Activated CD4-positive, alpha-beta T cell treated with anti-CD3 and anti-CD28 coated beads, Interleukin-2, amount 50 U/mL, for 16 hours (primary cell): ENCODE measurements around the gene SEMA5A.

Experiments
- DNase-seq: peaks from one replicate; pipeline ENCODE4 v3.0.0-alpha.2; 2020

Gene SEMA5A

DNA sequence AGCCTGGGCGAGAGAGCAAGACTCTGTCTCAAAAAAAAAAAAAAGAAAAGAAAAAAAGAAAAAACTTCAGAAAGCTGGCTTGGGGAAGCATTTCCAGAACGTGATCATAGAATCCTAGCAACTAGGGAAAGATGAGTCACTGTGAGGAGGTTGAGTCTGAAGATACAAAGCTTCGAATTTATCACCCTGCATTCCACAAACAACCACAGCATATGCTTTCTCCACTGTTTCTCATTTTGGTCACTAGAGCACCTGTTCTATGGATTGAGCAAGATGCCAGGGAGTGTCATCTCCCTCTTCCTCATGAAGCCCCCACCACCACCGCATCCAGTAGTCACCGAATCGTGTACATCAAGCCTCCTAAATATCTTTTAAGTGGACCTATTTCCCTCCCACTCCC is 37.9 kb downstream of the SEMA5A start:
- no peak for DNase-seq

DNA sequence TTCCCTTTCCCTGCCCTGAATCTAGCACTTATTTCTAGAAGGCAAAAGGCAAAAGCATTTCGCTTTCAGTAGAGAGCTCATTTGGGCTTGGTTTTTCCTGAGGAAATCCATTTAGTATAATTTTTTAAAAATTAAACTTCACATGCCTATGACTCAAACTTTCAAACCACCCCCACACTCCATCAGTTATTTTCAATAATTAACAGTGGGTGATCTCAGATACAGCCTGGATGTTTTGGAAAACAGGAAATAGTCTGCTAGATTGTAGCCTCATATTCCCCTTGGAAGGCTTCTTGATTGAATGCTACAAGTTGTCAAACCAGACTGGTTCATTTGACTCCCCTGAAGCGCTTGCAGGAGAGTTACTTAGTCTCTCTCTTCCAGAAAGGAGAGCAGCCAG is 40.6 kb downstream of the SEMA5A start:
- DNase-seq = no peak

DNA sequence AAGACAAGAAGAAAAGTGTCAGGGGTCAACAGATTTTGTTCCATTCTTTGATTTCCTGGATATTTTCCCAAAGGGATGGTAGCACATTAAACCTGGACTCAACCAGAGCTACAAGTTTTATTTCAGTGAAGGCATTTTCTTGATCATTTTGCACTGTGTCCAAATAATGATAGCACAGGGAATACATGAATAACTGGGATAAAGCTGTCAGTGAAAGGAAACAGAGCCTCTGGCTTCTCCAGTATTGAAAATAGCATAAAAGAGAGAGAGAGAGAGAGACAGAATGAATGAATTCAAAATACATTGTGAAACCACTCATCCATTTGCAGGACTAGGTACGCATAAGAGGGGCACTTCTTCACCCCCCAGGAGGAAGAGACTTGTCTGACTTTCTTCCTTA is 43.0 kb downstream of the SEMA5A start:
- no peak for DNase-seq

DNA sequence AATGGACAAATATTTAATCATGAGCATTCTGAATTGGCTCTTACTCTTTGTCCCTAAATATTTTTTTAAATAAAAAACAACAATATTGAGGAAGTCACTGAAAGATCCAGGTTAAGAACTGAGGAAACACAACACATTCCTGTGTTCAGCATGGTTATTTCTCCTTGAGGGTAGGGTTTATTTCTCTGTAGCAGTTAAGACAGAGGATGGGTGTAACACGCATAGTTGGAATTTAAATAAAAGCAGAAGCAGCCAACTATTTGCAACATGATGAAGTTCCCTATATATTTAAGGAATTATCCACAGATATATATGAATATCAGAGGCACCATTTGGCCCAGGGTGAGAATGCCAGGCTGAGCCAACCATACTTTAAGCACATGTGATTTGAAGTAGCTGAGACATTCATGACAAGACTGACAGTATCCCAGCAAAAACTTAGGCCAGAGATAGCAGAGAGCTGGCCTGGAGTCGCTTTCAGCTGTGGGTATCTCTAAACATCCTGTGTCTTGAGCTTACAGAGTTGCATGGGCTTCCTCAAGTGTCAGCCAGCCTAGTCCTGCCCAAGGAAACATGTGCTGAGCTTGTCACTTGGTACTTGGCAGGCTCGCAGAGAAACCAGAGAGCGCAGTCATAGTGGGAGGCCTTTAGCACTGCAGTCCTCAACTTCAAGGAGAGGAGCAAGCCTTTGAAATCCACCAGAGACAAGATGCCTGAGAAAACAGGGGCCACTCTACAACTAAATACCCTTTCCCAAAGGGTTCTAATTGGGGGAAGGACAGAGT is 43.6 kb downstream of the SEMA5A start:
- DNase-seq = no peak

DNA sequence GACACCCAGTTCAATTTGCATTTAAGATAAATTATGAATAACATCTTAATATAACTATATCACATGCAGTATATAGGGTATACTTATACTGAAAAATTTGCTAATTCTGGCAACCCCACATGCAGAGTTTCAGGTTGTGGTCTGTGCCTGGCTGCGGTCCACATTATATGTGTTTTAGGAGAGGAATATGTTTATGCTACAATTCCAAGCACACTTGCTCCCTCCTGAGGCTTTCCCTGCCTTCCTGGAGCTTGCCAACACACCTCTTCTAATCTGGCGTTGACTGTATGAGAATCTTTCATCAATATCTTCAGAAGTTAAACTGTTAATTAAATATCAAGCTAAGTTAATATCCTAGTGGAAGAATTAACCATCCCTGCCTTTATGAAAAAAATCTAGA is 45.2 kb downstream of the SEMA5A start:
- DNase-seq = no peak

DNA sequence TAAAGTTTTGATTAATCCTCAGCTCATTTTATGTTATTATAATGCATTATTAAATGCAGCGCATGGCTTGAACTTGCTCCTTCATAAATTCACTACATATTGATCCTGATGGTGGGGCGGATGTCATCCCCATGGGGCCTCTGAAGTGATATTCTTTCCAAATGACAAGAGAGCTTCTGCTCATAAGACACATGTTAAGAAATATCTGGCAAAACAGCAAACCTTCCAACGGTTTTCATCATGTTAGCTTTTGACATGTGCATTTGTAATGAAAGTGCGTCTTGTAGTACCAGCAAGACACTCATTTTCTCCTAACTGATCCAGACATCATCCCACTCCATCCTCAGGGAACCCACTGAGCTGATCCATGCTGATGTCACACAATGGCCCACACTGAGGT is 45.7 kb downstream of the SEMA5A start:
- no peak for DNase-seq

DNA sequence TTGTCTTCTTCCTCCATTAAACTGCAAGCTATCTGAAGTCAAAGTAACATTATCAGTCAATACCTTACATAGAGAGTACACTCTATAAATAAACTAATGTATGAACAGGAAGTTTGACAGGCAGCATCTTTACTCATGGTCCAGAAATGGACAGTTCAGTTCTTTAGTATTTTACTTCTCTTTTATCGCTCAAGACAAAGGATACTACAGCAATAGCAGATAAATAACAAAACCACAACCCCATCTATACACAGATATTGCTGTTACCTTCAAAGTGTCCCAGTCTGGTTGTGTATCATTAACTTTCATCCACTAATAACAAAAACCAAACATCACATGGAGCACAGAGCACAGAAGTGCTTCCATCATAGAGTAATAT is 46.4 kb downstream of the SEMA5A start:
- DNase-seq = no peak

DNA sequence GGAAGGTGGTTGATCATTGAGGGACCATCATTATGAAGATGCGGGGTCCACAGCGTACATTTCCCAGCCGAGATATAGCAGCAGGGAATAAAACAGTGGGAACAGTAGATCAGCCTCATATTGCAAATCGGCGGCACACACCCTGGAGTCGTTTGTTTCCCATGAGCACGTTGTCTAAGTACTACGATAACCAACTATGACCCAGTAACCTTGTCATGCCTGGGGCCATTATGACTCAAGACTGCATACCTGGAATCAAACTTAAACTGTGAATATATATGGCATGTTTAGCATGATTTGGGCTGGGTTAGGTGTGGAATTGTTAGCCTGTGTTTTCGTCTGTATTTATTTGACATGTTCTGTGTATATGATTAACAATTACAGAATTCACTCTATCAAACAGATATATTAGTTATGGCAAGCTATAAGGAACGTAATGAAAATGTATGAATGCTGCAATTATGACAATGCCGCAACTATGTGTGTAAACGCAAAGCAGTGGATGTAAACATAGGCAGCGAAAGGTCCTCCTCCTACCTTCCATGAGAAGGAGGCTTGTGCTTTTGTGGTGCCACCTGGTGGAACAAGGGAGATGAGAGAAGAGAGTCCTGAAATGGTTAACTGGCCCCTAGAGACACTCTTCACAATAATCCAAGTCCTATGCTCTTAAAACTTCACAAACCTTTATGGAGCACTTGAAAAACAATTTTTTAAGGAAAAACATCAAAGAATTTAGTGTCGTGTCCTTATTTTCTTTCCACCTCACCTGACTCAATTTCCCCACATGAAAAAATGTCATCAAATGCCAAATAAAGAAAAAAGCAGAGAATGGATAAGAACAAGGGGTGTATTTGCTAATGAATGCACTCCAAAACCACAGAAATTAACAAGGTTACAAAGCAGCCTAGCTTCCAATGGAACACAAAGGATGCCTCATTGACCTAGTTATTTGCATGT is 47.1 kb downstream of the SEMA5A start:
- DNase-seq = no peak

DNA sequence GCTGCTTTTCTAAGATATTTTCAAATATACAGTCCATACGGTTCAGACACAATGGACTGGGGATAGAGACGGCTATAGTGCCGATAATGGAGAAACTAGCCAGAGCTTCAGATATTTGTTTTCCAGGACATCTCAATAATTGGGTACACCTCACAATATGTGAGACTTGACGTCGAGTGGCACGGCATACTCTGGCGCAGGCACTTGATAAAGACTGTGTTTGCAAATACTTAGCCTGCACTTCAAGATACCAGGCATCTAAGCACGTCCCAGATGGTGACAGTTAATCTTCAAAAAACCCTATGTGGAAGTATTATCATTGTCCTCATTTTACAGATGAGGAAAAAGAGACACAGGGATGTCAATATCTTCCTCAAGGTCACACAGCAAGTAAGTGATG is 48.5 kb downstream of the SEMA5A start:
- no peak for DNase-seq

DNA sequence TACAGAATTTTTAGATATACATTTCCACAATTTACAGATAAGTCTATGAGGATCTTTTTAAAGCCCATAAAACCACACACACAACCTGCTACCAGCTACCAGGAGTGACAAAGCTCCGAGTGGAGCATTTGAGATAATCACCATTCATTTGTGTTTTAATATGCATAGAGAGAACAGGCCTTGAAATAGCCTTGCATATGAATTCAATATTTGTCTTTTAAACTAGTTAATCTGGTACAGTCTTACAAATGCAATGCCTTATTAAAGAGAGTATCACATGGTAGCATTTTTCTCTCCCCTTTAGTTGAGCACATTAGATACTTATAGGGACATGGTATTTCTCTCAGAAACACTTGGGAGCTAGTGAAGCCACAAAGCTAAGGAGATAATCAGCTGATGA is 49.1 kb downstream of the SEMA5A start:
- no peak for DNase-seq

DNA sequence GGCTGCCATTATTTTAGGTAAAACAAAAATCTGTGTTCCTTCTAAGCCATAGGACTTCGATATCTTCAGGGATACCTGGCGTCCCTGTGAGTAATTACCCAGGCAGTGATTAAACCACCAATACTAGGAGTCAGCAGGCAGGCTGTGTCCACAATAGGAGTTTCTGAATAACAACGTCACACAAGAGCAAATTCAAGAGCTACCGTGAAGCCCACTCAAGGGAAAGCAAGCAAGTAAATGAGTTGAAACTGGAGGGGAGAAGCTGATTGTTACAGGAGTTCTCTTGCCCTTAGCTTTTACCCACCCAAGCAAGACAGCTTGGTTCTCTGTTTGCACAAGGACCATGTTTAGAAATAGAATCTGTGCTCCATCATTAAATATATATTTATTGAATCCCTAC is 50.8 kb downstream of the SEMA5A start:
- DNase-seq = no peak

DNA sequence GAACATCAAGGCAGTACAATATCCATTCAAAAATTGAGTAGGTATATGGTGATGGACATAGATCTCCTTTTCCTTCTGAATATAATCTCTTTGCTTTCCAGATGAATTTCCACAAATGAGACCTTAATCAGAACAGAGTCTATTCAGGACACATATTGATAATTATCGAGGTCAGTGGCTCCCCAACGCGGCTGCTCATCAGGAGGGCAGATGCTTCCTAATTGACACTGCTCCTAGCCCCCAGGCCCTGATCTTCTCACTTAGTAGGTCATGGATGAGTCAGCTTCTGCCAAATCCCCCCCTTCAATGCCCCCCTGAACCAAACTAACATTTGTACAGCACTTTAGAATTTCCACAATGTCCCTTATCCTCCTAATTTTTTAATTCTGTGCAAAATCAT is 51.6 kb downstream of the SEMA5A start:
- DNase-seq = no peak

DNA sequence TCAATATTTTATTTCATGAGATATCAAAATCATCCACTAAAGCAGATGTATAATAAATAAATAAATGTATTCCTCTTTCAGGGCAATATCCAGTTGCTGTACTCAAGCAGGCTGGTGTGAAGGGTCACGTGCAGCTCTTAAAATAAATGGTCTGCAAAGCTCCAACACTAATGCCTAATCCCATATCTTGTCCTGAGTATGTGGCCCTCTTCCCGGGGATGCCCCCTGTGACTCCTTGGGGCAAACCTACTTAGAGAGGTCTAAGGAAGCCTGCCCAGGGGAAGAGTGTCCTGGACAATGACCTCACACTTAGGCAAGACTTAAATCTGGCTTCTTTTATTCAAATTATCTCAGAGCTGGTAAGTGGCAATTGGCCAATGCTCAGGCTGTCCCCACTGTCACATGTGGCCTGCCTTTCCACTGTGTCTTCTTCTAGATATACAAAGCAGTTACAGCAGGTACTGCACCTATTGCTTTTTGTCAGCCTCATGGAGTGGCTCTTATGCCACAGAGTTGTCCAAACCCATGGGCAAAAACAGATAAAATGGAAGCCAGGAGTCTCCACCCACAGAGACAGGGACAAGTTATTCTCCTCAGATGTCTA is 55.3 kb downstream of the SEMA5A start:
- no peak for DNase-seq

DNA sequence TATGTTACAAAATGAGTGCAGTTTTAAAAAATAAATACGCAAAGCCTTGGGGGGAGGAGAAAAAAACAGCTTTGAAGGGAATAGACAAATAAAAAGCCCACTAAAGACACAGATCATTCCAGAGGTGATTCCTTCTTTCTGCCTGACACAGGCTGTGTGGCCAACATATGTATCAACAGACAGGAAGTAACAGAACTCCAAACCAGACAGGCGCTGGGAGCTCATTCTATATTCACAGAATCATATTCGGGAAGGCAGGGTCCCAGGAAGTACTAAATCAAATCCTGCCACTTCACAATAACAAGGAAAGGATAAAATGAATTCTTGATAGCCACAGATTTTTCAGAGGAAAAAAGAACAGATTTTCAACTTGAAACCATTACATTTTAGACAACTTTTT is 62.1 kb downstream of the SEMA5A start:
- DNase-seq = no peak

DNA sequence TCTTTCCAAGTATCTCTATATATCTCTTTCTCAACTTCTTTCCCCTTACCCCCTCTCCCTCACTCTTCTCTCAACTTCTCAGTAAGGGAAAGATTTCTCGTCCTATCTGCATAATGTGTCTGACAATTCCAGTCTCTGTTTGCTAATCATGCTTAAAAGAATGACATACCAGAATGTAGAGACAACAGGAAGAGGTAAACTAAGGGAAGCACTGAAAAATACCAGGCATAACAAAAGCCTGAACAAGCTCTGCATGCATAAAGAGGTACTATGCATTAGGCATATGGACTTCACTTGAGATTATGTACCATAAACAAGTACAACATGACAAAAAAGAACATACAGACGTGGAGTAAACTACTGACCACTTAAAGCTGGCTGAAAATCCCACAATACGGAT is 62.6 kb downstream of the SEMA5A start:
- no peak for DNase-seq

DNA sequence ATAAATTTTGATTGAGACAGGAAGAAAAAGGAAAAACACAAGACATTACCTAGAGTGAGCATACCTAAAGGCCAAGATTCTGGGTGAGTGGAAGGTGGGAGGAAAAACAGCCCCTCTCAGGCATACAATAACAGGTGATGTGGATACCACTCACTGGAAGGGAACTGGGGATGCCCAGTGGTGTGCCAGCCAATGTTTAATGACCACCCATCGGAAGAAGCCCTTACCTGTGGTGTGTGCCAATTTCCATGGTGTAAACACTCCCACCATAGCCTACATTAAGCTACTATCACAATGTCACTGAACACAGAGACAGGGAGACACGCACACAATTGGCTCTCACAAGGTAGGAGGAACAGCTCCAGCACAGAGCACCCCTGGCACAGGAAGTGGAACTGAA is 63.5 kb downstream of the SEMA5A start:
- DNase-seq = no peak

DNA sequence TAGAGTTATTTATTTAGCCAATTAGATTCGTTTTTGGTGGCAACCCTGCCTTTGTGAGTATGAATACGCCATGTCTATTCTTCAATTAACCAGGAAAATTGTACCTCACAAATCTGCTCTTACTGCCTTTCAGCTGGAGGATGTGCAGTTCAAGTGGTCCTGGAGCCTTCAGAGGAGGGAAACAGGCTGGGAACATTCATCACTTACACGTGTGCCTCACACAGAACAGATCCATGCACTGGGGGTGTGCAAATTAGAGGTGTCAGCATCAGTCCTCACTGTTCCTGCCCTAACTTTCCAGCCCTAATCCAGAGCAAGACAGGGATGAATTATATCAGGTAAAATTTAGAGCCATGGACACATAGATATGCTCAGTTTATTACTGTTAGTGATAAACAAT is 65.4 kb downstream of the SEMA5A start:
- no peak for DNase-seq

DNA sequence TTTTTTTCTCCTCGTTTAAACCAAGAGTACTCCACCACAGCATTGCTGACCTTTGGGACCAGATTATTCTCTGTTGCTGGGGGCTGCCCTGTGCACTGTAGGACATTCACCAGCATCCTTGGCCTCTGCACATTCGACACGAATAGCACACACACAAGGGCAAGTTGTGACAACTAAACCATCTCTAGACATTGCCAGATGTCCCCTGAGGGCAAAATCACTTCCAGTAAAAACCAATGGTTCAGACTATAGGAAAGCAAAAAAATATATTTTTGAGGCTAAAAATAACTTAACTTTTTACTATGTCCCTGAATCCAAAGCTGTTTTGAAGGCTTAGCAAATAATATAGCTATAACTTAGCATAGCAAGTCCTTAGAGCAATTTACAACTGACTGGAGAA is 65.9 kb downstream of the SEMA5A start:
- no peak for DNase-seq

DNA sequence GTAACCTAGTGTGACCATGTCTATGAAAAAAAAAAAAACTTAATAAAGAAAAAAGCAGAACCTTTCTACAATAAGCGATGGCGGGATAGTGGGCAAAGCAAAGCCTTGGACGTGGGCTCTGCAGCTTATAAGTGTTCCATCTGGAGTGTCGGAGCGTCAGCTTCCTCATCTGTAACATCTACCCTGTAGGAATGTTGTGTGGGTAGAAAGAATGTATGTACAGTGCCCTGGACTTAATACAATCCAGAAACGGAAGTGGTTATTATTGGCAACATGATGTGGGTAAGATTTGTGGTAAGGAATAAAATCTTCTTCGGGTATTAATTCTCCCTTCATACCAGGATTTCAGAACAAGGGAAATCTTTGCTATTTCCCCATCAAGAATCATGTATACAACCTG is 66.5 kb downstream of the SEMA5A start:
- no peak for DNase-seq

DNA sequence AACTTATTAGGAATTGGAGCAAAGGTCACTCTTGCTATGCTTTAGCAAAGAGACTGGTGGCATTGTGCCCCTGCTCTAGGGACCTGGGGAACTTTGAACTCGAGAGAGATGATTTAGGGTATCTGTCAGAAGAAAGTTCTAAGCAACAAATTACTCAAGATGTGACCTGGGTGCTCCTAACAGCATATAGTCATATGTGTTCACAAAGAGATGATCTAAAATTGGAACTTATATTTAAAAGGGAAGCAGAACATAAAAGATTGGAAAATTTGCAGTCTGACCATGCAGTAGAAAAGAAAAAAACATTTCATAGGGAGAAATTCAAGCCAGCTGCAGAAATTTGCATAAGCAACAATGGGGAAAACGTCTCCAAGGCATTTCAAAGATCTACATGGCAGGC is 68.3 kb downstream of the SEMA5A start:
- DNase-seq = no peak

DNA sequence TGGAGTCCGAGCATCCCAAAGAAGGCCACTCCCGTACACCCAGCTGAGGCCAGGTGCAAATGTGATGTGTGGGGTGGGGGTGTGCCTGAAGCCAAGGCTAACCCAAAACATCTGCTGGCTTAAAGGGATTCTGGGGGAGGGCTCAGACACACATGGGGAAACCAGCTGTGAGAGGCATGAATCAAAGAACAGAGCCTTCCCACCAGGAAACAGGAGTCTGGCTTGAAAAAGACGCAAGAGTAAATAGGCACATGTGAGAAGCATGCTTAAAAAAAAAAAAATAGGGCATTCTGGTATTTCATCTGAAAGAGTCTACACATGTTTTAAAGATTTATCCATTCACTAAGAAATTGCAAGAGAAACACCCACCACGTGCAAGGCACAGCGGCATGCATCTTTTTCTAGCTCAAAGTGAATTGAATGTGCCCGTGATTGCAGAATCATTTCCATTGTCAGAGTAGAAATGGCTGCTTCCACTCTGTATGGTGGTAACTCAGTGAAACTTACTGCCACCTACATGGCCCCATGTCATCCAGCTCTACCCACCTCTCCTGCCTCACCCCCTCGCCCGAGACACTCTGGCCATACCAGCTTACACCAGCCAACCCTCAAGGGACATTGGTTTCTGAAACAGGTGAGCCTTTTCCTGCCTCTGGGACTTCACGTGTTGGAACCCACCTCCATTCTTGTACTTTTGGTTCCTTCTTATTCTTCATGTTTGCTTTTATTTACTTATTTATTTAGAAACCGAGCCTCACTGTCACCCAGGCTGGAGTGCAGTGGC is 71.5 kb downstream of the SEMA5A start:
- no peak for DNase-seq

DNA sequence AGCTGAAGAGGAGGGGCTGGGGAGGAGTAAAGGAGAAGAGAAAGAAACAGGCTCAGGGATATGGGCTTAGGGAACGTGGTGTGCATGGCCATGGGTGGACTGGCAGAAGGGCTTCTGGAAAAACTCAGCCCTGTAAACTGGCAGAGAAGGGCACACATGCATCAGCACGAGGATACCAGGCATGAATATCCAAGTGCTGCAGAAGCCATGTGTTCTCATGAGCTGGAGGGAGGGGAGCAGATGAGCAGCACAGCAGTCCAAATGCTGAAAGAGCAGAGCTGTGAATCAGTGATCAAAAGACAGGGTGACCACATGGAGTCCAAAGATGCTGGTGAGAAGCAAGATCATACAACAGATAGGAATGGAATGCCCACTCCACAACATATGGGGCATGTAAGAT is 72.3 kb downstream of the SEMA5A start:
- no peak for DNase-seq

DNA sequence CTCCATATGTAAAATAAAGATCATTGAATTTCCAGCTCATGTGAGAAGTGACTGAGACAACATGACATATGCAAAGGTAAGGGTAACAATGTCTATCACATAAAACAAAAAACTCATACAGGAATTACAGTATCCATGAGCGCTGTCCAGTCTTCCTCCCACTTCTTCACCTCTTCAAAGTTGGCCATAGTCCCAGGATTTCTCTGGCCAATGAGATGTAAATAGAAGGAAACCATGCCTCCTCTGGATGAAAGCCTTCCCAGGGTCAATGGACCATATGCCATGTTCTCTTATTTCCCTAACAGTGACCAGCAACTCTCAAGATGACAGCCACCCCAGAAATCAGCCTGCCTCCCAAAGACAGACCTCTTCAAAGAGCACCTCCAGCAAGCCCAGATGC is 75.5 kb downstream of the SEMA5A start:
- DNase-seq = no peak
